Mesodermal cell (in vitro differentiated cells): ENCODE measurements around the gene TMEM203.
A peak's percentile ranks its signal among the peaks of the same experiment; 100 is the strongest.

Experiments used
- H3K27ac ChIP-seq: 2 replicates; pipeline ENCODE4 v1.7.0; 2013; ENCODE audit warnings: mild to moderate bottlenecking, low read depth, low read length, moderate library complexity; ENCODE audit not compliant: severe bottlenecking
- H3K36me3 ChIP-seq: 2 replicates; pipeline ENCODE4 v1.7.1; 2013; ENCODE audit warnings: mild to moderate bottlenecking, low read length, moderate library complexity; ENCODE audit not compliant: control insufficient read depth, insufficient read depth
- H3K4me1 ChIP-seq: one replicate; pipeline ENCODE4 v1.7.1; 2013; ENCODE audit warnings: mild to moderate bottlenecking, low read length; ENCODE audit not compliant: insufficient read depth, control insufficient read depth, poor library complexity, severe bottlenecking
- H3K4me3 ChIP-seq: 2 replicates; pipeline ENCODE4 v1.7.0; 2013; ENCODE audit warnings: low read length, control low read depth, mild to moderate bottlenecking; ENCODE audit not compliant: insufficient read depth, poor library complexity, severe bottlenecking; ENCODE audit errors: extremely low read depth
- H3K9me3 ChIP-seq: 2 replicates; pipeline ENCODE4 v1.7.1; 2013; ENCODE audit warnings: mild to moderate bottlenecking, low read length, moderate library complexity; ENCODE audit not compliant: control insufficient read depth
- WGBS, 2 experiments: methylation state at CpG; one replicate each; pipeline ENCODE4 v1.1.5; 2013; ENCODE audit warnings: missing lambda C conversion rate in 2 of 2; ENCODE audit not compliant: insufficient coverage in 2 of 2; 5-methylcytosine and 5-hydroxymethylcytosine counted together

Gene TMEM203

GRCh38 chr9:137212520-137212919, 7.1 kb upstream of the TMEM203 start:
- H3K4me1 ChIP-seq, result peaks cover under 1% of the 10 kb centered on the region
- 95 to 97% methylated on average over 20 to 21 of the region's 21 CpGs for WGBS, 2 experiments
- H3K36me3 ChIP-seq, result peaks cover 52% of the 10 kb centered on the region
- H3K4me3 ChIP-seq, result no peak overlapping the region
- H3K27ac ChIP-seq, result no peak overlapping the region
- no peaks in the 10 kb centered on the region for H3K9me3 ChIP-seq

GRCh38 chr9:137211532-137211931, 6.1 kb upstream of the TMEM203 start:
- H3K4me1 ChIP-seq, result peaks cover 5% of the 10 kb centered on the region
- peaks cover 58% of the 10 kb centered on the region for H3K36me3 ChIP-seq
- H3K4me3 ChIP-seq, result no peak overlapping the region
- H3K27ac ChIP-seq, result no peak overlapping the region
- no peaks in the 10 kb centered on the region for H3K9me3 ChIP-seq
- 89 to 96% methylated on average over 10 to 13 of the region's 13 CpGs for WGBS, 2 experiments

- peak overlapping the region; percentile 96 for H3K4me3 ChIP-seq
Measured at GRCh38 chr9:137206602-137207001, 1.2 kb upstream of the TMEM203 start.

GRCh38 chr9:137204731-137205125, 720 bp downstream of the TMEM203 start:
- Histone ChIP-seq H3K9me3 (no peaks in the 10 kb centered on the region), H3K4me1 (peaks cover 24% of the 10 kb centered on the region), H3K36me3 (peaks cover 27% of the 10 kb centered on the region), H3K27ac (no peak overlapping the region), H3K4me3 (peak overlapping the region; percentile 96)
- WGBS, 2 experiments, result 31% methylated on average over 20 to 21 of the region's 21 CpGs

More at GRCh38 chr9:137206602-137207001, 1.2 kb upstream of the TMEM203 start:
- Histone ChIP-seq H3K4me1 (peaks cover 19% of the 10 kb centered on the region), H3K9me3 (no peaks in the 10 kb centered on the region), H3K36me3 (peaks cover 34% of the 10 kb centered on the region), H3K27ac (no peak overlapping the region)
- 91% methylated on average over 7 of the region's 7 CpGs for WGBS, 2 experiments

- no peak overlapping the region for H3K4me3 ChIP-seq
- H3K36me3 ChIP-seq, result peaks cover 19% of the 10 kb centered on the region
- WGBS, 2 experiments, result 88 to 97% methylated on average over 8 of the region's 8 CpGs
- H3K27ac ChIP-seq, result no peak overlapping the region
- H3K4me1 ChIP-seq, result peaks cover 32% of the 10 kb centered on the region
- H3K9me3 ChIP-seq, result no peaks in the 10 kb centered on the region
Measured at GRCh38 chr9:137202966-137203365, 2.5 kb downstream of the TMEM203 start.

- Histone ChIP-seq H3K9me3 (no peaks in the 10 kb centered on the region), H3K4me3 (peak overlapping the region; percentile 53), H3K36me3 (peaks cover 7% of the 10 kb centered on the region), H3K27ac (peak overlapping the region; percentile 23), H3K4me1 (peaks cover 25% of the 10 kb centered on the region)
- WGBS, 2 experiments, result 23 to 25% methylated on average over 22 to 23 of the region's 23 CpGs
Measured at GRCh38 chr9:137201205-137201868, 4.1 kb downstream of the TMEM203 start.

GRCh38 chr9:137200311-137201204, 4.9 kb downstream of the TMEM203 start, which contains the start of gene TPRN:
TSS of gene TPRN (minus strand) at chr9:137200741. CDS start at chr9:137200711, 30 bp downstream.
- Histone ChIP-seq H3K4me3 (peak within 1 kb of the TSS; percentile 53), H3K36me3 (peaks cover 7% of the 10 kb centered on the region), H3K27ac (peak within 1 kb of the TSS; percentile 23), H3K9me3 (no peaks in the 10 kb centered on the region), H3K4me1 (peaks cover 22% of the 10 kb centered on the region)
- 0% methylated on average over 98 to 102 of the region's 118 CpGs for WGBS, 2 experiments

- H3K27ac ChIP-seq, result no peak overlapping the region
- peaks cover 7% of the 10 kb centered on the region for H3K36me3 ChIP-seq
- H3K4me3 ChIP-seq, result peak overlapping the region; percentile 46
- 23 to 30% methylated on average over 25 to 29 of the region's 51 CpGs for WGBS, 2 experiments
- H3K4me1 ChIP-seq, result peaks cover 20% of the 10 kb centered on the region
- H3K9me3 ChIP-seq, result no peaks in the 10 kb centered on the region
Measured at GRCh38 chr9:137199411-137200121, 5.9 kb downstream of the TMEM203 start.

- peak overlapping the region; percentile 46 for H3K4me3 ChIP-seq
Measured at GRCh38 chr9:137198902-137199283, 6.6 kb downstream of the TMEM203 start.

GRCh38 chr9:137198051-137198901, 7.2 kb downstream of the TMEM203 start:
- no peak overlapping the region for H3K27ac ChIP-seq
- no peaks in the 10 kb centered on the region for H3K9me3 ChIP-seq
- peaks cover 15% of the 10 kb centered on the region for H3K4me1 ChIP-seq
- no peak overlapping the region for H3K4me3 ChIP-seq
- 93 to 94% methylated on average over 16 to 19 of the region's 19 CpGs for WGBS, 2 experiments
- no peaks in the 10 kb centered on the region for H3K36me3 ChIP-seq

More at GRCh38 chr9:137198902-137199283, 6.6 kb downstream of the TMEM203 start:
- 76 to 84% methylated on average over 8 to 11 of the region's 11 CpGs for WGBS, 2 experiments
- no peaks in the 10 kb centered on the region for H3K9me3 ChIP-seq
- H3K4me1 ChIP-seq, result peaks cover 15% of the 10 kb centered on the region
- H3K27ac ChIP-seq, result no peak overlapping the region
- H3K36me3 ChIP-seq, result peaks cover 2% of the 10 kb centered on the region
